ENCODE data around the gene PRORP.
A peak's percentile ranks its signal among the peaks of the same experiment; 100 is the strongest.
"Not testable (repeated sequence)": the region's sequence is repeated elsewhere in the genome, so short reads cannot be mapped to it uniquely, and the experiment has no call there.

Gene PRORP

DNA sequence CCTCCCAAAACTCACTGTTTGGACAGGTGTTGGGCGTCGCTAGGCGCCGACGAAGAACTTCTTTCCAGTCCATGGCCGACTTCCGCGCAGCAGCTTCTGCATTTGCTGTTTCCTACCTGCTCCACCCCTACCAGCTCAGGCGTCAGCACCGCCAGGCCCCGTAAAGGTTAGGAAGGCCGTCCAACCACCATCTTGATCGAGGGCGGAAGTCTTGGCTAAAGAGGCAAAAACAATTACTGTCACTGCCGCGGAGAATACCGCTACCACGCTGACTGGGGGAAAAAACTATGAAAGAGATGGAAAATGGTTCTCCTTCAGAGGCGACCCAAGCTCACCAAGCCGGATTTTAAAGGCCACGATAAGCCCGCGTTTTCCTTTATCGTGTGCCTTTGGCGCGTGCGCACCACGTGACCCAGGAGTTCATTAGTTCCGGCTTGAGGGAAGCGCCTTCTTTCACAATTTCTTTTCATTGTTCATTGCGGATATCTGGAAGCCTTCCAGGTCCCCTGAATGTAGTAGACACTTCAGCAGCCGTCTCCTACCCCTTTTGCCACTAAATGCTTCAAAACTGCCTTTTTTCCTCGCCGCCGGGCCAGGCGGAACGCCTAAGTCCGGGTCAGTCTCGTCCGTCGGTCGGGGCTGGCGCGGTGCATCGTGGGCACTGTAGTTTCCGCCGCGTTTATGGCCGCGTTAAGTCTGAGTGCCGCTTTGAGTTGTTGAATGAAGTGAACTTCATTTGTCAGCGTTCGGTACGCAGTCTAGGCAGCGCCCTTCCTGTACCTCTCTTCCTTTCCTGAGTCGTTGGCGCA is at the start of gene PRORP, which contains the start of gene PPP2R3C:
Gene PRORP, plus strand, starts transcription at position 666 of the 809 bp plus-strand sequence. CDS start 694 bp downstream, outside the sequence.
Gene PPP2R3C, minus strand, starts transcription at position 104 of the 809 bp plus-strand sequence. Its CDS starts 31 bp downstream, at position 73.
- H3K27ac Mint-ChIP-seq: peak within 1 kb of the TSS; percentile 100

DNA sequence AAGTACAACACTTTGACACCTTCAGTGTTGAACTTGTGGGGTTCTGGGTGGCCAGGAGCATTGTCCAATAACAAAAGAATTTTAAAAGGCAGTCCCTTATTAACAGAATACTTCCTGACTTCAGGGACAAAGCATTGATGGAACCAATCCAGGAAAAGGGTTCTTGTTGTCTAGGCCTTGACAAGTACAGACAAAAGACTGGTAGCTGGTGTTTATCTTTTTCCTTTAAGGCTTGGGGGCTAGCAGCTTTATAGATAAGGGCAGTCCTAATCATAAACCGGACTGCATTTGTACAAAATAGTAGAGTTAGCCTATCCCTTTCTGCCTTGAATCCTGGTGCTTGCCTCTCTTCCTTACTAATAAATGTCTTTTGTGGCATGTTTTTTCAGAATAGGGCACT is 48.9 kb upstream of the PRORP start:
- Mint-ChIP-seq H3K4me1 (no peaks in the 10 kb centered on the region), H3K4me3 (no peak overlapping the region), H3K9me3 (no peaks in the 10 kb centered on the region), H3K27me3 (no peaks in the 10 kb centered on the region), H3K27ac (no peak overlapping the region), H3K36me3 (peaks cover 54% of the 10 kb centered on the region)
- no peak for ATAC-seq

More for the DNA sequence above, at the start of gene PRORP, which contains the start of gene PPP2R3C:
- peaks cover 30% of the 10 kb centered on the region for H3K36me3 Mint-ChIP-seq
- H3K9me3 Mint-ChIP-seq: no peaks in the 10 kb centered on the region
- peak within 1 kb of the TSS; percentile 98 for H3K4me3 Mint-ChIP-seq
- ATAC-seq: peak; percentile 97
- H3K27me3 Mint-ChIP-seq: no peaks in the 10 kb centered on the region
- H3K4me1 Mint-ChIP-seq: peaks cover 57% of the 10 kb centered on the region

DNA sequence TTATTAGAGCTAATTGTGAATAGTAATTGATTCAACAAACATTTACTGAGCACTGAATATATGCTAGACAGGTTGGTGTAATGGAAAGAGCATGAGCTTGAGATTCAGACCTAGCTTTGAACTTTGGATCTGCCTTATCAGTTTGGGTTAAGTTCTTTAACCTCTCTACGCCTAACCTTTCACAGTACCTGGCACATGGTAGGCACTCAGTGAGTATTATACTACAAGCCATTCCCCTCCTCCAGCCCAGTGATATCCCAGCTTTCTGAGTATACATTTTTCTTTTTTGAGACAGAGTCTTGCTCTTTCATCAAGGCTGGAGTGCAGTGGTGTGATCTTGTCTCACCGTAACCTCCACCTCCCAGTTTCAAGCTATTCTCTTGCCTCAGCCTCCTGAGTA is 44.3 kb upstream of the PRORP start:
- peaks cover 32% of the 10 kb centered on the region for H3K36me3 Mint-ChIP-seq
- H3K9me3 Mint-ChIP-seq: no peaks in the 10 kb centered on the region
- H3K4me1 Mint-ChIP-seq: no peaks in the 10 kb centered on the region
- no peak for ATAC-seq
- H3K27ac Mint-ChIP-seq: no peak overlapping the region
- no peak overlapping the region for H3K4me3 Mint-ChIP-seq
- H3K27me3 Mint-ChIP-seq: no peaks in the 10 kb centered on the region

DNA sequence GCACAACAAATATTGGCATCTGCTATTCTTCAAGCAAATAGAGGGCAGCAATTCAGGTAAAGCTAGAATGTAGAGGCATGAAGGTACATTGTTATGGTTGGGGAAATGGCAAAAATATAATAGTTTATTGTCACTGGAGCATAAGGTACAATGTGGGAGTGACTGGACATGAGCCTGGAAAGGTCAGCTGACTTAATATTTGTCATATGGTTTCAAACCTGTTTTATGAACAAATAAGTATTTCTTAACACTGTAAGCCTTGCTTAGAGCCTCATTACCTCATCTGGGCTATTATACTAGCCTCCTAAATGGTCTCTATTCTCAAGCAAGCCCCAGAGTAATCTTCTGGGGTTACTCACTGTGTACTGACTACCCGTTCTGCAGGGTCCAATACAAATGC is 42.6 kb upstream of the PRORP start:
- no peaks in the 10 kb centered on the region for H3K9me3 Mint-ChIP-seq
- H3K27ac Mint-ChIP-seq: no peak overlapping the region
- peaks cover 29% of the 10 kb centered on the region for H3K36me3 Mint-ChIP-seq
- H3K4me1 Mint-ChIP-seq: no peaks in the 10 kb centered on the region
- ATAC-seq: no peak
- no peak overlapping the region for H3K4me3 Mint-ChIP-seq
- no peaks in the 10 kb centered on the region for H3K27me3 Mint-ChIP-seq

DNA sequence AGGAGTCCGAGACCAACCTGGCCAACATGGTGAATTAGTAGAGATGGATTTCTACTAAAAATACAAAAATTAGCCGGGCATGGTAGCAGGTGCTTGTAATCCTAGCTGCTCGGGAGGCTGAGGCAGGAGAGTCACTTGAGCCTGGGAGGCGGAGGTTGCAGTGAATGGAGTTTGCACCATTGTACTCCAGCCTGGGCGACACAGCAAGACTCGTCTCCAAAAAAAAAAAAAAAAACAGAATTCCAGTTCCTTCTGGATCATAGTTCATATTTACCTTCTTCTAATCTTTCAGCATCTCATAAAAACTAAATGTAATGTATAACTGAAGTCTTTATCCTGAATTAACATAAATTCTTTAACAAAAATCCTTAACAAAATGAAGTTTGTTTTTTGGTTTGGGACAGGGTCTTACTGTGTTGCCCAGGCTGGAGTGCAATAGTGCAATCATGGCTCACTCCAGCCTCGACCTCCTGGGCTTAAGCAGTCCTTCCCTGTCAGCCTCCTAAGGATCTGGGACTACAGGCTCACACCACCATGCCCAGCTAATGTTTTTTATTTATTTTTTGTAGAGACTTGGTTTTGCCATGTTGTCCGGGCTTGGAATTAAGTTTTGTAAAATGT is 38.7 kb upstream of the PRORP start:
- Mint-ChIP-seq H3K27ac (peak overlapping the region; percentile 17), H3K4me1 (no peaks in the 10 kb centered on the region), H3K36me3 (peaks cover 48% of the 10 kb centered on the region), H3K4me3 (no peak overlapping the region), H3K9me3 (no peaks in the 10 kb centered on the region), H3K27me3 (no peaks in the 10 kb centered on the region)
- no peak for ATAC-seq

DNA sequence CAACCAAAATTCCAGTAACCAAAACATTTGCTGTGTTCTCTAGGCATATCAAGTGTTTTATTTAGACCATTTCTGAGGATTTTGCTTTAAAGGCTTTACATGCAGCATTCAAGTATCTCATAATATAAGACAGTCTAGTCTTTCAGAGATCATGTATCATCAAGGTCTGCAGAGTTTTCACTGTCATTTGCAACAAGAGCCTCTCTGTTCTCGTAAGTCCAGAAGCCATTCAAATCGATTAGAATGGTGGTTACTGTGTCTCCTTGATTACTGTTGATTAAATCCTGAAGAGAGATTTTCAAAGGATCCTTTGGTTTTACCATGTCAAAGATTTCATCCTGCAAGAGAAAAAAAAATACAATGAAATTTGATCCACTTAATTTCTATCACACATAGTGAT is 36.9 kb upstream of the PRORP start:
- Mint-ChIP-seq H3K9me3 (no peaks in the 10 kb centered on the region), H3K27me3 (no peaks in the 10 kb centered on the region), H3K4me3 (no peak overlapping the region), H3K4me1 (no peaks in the 10 kb centered on the region), H3K27ac (no peak overlapping the region), H3K36me3 (peaks cover 42% of the 10 kb centered on the region)
- ATAC-seq: no peak

DNA sequence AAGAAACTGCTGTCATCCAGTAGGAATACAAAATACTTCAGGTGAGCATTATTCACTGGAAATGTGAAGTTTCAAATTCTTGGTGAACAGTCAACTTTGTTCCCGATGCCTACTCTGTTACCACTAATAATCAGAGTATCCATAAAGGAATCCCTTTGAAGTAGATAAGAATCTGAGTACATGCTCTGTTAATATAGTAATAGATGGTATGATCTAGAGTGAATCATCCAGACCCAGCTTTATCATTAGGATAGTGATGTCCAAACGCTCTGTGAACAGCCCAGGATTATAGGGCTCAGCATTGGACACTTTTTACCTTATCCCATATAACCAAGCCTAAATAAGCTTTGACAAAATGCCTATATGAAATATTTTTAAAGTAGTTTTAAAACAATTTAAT is 33.8 kb upstream of the PRORP start:
- no peak overlapping the region for H3K4me3 Mint-ChIP-seq
- H3K9me3 Mint-ChIP-seq: no peaks in the 10 kb centered on the region
- H3K36me3 Mint-ChIP-seq: peaks cover 53% of the 10 kb centered on the region
- H3K27ac Mint-ChIP-seq: no peak overlapping the region
- no peak for ATAC-seq
- H3K4me1 Mint-ChIP-seq: no peaks in the 10 kb centered on the region
- H3K27me3 Mint-ChIP-seq: no peaks in the 10 kb centered on the region

DNA sequence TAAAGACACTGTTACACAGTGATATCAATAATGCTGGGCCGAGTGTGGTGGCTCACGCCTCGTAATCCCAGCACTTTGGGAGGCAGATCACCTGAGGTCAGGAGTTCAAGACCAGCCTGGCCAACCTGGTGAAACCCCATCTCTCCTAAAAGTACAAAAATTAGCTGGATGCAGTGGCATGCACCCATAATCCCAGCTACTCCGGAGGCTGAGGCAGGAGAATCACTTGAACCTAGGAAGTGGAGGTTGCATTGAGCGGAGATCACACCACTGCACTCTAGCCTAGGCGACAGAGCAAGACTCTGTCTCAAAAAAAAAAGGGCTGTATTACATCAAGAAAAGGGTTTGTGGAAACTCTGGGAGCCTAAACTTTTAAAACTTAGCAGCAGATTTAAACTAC is 27.7 kb upstream of the PRORP start:
- not testable (repeated sequence) for H3K27ac Mint-ChIP-seq, ATAC-seq, H3K4me1 Mint-ChIP-seq, H3K9me3 Mint-ChIP-seq, H3K27me3 Mint-ChIP-seq, H3K4me3 Mint-ChIP-seq
- peaks cover 42% of the 10 kb centered on the region for H3K36me3 Mint-ChIP-seq

DNA sequence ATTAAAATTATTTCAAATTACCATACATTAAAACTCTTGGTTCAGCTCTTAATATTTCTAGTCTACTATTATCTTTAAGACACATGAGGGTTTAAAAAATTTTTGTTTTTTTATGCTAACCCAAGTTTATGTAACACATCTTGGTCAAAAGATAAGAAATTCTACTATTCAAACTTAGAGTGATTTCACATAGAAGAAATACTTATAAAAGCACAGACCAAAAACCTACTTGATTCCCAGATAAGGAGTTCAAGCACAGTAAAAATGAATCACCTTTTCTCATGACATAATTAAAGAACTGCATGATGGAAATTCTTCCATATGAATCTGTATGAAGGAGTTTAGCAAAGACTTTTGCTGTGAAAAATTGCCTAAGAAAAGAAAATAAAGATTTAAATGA is 14.5 kb upstream of the PRORP start:
- Mint-ChIP-seq H3K27ac (no peak overlapping the region), H3K36me3 (peaks cover 44% of the 10 kb centered on the region), H3K4me1 (no peaks in the 10 kb centered on the region), H3K9me3 (no peaks in the 10 kb centered on the region), H3K4me3 (no peak overlapping the region), H3K27me3 (no peaks in the 10 kb centered on the region)
- ATAC-seq: no peak

DNA sequence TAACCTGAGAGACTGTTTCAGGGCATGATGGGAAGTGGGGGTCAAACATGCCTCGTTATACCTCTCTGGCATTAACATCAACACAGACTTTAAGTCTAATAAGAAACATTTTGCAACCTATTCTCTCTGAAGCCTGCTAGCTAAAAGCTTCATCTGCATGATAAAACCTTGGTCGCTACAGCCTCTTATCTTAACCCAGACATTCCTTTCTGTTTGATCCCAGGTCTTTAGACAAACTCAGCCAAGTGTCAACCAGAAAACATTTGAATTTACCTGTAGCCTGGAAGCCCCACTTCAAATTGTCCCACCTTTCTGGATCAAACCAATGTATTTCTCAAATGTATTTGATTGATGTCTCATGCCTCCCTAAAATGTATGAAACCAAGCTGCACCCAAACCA is 9.7 kb upstream of the PRORP start:
- no peak for ATAC-seq
- Mint-ChIP-seq H3K9me3 (no peaks in the 10 kb centered on the region), H3K27ac (no peak overlapping the region), H3K27me3 (no peaks in the 10 kb centered on the region), H3K4me1 (peaks cover 9% of the 10 kb centered on the region), H3K36me3 (peaks cover 55% of the 10 kb centered on the region), H3K4me3 (no peak overlapping the region)

DNA sequence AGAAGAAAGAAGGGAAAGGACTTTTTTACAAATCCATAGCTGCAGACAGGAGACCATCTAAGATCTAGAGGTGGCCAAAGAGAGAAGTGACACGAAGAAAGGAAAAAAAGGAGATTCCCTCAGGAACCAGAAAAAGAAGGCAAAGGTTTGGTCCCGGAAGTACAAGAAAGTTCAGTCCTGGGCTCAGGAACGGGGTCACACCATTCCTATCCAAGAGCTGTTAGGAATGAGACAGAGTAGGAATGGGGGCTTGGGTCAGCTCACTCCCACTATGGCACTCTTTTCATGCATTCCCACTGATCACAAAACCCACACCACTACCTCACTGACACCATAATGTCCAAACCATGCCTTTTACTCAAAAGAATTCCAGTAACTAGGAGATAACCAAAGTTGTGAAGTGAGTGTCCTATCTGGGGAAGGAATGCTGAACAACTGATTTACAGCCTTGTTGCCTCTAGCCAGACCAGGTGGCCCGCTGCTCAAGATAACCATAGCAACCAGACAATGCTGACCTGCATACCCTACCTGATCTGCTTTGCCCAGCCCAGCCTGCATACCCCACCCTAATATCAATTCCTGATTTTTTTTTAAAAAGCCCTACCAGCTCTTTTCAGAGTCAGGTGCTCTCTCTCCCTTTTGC is 8.9 kb upstream of the PRORP start:
- no peaks in the 10 kb centered on the region for H3K9me3 Mint-ChIP-seq
- no peak overlapping the region for H3K27ac Mint-ChIP-seq

DNA sequence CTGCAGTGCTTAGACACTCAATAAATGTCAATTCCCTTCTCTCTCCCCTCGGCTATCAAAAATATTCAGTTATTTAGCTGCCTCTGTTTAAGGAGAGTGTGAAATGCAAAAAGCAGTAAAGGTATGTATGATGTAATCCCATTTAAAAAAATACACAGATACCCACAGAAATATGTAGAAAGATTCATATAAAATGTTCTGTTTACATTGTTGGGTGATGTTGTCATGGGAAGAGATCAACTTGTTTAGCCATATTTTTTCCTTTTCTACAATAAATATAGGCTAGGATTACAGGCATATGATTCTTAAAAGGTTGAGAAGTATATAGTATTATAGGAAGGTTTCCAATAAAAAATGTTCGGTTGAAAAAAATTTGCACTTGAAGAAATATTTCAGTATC is 8.3 kb upstream of the PRORP start:
- Mint-ChIP-seq H3K4me3 (no peak overlapping the region), H3K36me3 (peaks cover 55% of the 10 kb centered on the region), H3K9me3 (no peaks in the 10 kb centered on the region), H3K27ac (no peak overlapping the region), H3K27me3 (no peaks in the 10 kb centered on the region), H3K4me1 (peaks cover 9% of the 10 kb centered on the region)
- no peak for ATAC-seq

More for the DNA sequence above, 8.9 kb upstream of the PRORP start:
- Mint-ChIP-seq H3K36me3 (peaks cover 55% of the 10 kb centered on the region), H3K27me3 (no peaks in the 10 kb centered on the region), H3K4me3 (no peak overlapping the region), H3K4me1 (peaks cover 9% of the 10 kb centered on the region)
- no peak for ATAC-seq

DNA sequence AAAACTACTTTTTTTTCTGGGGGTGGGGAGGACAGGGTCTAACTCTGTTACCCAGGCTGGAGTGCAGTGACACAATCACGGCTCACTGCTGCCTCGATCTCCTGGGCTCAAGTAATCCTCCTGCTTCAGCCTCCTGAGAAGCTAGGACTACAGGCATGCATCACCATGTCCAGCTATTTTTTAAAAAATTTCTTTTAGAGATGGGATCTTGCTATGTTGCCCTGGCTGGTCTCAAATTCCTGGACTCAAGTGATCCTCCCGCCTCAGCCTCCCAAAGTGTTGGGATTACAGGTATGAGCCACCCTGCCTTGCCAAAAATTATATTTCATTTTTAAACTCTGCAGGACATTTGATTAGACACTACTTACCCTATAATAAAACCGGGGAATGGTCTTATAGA is 6.1 kb upstream of the PRORP start:
- ATAC-seq: no peak
- H3K27me3 Mint-ChIP-seq: no peaks in the 10 kb centered on the region
- no peaks in the 10 kb centered on the region for H3K9me3 Mint-ChIP-seq
- H3K36me3 Mint-ChIP-seq: peaks cover 52% of the 10 kb centered on the region
- no peak overlapping the region for H3K4me3 Mint-ChIP-seq
- H3K27ac Mint-ChIP-seq: no peak overlapping the region
- H3K4me1 Mint-ChIP-seq: peaks cover 26% of the 10 kb centered on the region

DNA sequence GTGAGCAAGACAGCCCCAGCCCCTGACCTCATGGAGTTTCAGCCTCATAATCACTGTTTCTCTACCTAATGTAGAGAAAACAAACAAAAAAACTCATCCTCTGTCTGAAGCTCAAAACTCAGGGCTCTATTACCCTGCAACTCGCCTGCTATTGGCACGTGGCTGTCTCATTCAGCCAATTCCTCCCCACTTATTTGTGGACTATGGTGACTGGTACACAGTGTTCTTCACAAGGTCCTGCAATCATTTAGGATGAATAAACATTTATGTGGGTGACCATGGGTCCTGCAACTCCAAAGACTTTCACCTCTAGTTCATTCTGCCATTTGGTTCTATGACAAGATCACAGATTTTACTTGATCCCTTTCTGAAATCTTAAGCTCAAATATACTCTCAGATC is 5.2 kb upstream of the PRORP start:
- H3K36me3 Mint-ChIP-seq: peaks cover 43% of the 10 kb centered on the region
- peaks cover 28% of the 10 kb centered on the region for H3K4me1 Mint-ChIP-seq
- no peak for ATAC-seq
- no peaks in the 10 kb centered on the region for H3K9me3 Mint-ChIP-seq
- H3K27me3 Mint-ChIP-seq: no peaks in the 10 kb centered on the region
- no peak overlapping the region for H3K4me3 Mint-ChIP-seq
- H3K27ac Mint-ChIP-seq: peak overlapping the region; percentile 26

DNA sequence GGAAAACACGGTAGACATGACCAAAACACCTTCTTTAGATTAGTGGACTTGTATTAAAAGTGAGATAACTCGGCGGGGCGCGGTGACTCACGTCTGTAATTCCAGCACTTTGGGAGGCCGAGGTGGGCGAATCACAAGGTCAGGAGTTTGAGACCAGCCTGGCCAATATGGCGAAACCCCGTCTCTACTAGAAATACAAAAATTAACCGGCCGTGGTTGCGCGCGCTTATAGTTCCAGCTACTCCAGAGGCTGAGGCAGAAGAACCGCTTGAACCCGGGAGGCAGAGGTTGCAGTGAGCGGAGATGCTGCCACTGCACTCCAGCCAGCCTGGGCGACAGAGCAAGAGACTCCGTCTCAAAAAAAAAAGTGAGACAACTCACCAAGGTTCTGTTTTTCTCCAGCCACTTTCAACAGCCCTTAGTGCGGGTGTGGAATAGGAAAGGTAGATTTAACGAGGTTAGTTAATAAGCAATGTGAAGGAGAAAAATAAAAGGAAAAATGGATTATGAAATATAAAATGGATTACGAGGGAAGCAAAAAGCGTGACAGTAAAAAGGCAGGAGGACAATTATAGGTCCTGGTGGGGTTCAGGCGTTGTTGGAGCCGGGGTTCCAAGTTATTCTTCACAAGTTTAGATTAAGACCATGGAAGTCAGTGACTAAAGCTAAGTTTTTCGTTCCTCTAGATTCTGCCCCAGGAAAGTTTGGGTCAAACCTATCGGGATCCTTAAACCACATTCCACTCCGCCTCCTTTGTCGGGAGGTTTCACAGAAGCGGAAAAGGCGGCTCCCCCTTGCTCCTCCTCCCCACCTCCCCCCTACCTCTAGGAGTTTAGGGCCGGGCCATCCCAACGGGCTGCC is 1.1 kb upstream of the PRORP start:
- peak overlapping the region; percentile 98 for H3K4me3 Mint-ChIP-seq
- peak overlapping the region; percentile 100 for H3K27ac Mint-ChIP-seq
- no peaks in the 10 kb centered on the region for H3K27me3 Mint-ChIP-seq
- no peak for ATAC-seq
- peaks cover 58% of the 10 kb centered on the region for H3K4me1 Mint-ChIP-seq
- H3K9me3 Mint-ChIP-seq: no peaks in the 10 kb centered on the region
- H3K36me3 Mint-ChIP-seq: peaks cover 31% of the 10 kb centered on the region
